Measurements from ENCODE around the gene BEND6.
"Not testable (repeated sequence)": the region's sequence is repeated elsewhere in the genome, so short reads cannot be mapped to it uniquely, and the experiment has no call there.

Gene BEND6

GRCh38 chr6:57004292-57004691 is 49.4 kb downstream of the BEND6 start:
- H3K4me3 ChIP-seq (IDR thresholded peaks at IDR 0.05; ENCODE audit: insufficient read depth, low read depth, low read length) = no peak overlapping the region
- H3K27ac ChIP-seq = no peak overlapping the region
- H3K79me2 ChIP-seq (ENCODE audit: insufficient read depth, low read depth) = no peaks in the 10 kb centered on the region
- no peaks in the 10 kb centered on the region for H3K36me3 ChIP-seq (ENCODE audit: insufficient read depth)
- H2AFZ ChIP-seq (ENCODE audit: low read depth) = no peak overlapping the region
- no peak overlapping the region for H3K4me2 ChIP-seq
- TF ChIP-seq, protein P1, sequence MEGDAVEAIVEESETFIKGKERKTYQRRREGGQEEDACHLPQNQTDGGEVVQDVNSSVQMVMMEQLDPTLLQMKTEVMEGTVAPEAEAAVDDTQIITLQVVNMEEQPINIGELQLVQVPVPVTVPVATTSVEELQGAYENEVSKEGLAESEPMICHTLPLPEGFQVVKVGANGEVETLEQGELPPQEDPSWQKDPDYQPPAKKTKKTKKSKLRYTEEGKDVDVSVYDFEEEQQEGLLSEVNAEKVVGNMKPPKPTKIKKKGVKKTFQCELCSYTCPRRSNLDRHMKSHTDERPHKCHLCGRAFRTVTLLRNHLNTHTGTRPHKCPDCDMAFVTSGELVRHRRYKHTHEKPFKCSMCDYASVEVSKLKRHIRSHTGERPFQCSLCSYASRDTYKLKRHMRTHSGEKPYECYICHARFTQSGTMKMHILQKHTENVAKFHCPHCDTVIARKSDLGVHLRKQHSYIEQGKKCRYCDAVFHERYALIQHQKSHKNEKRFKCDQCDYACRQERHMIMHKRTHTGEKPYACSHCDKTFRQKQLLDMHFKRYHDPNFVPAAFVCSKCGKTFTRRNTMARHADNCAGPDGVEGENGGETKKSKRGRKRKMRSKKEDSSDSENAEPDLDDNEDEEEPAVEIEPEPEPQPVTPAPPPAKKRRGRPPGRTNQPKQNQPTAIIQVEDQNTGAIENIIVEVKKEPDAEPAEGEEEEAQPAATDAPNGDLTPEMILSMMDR (conservative IDR thresholded peaks at IDR 0.05; ENCODE audit: low read depth, low read length) = no peak
- H3K4me1 ChIP-seq (ENCODE audit: low read depth, poor library complexity, severe bottlenecking) = peaks cover 18% of the 10 kb centered on the region
- no peak overlapping the region for H3K9ac ChIP-seq
- H4K20me1 ChIP-seq (ENCODE audit: insufficient read depth) = no peaks in the 10 kb centered on the region
- no peaks in the 10 kb centered on the region for H3K27me3 ChIP-seq (ENCODE audit: insufficient read depth, low read depth)

DNA sequence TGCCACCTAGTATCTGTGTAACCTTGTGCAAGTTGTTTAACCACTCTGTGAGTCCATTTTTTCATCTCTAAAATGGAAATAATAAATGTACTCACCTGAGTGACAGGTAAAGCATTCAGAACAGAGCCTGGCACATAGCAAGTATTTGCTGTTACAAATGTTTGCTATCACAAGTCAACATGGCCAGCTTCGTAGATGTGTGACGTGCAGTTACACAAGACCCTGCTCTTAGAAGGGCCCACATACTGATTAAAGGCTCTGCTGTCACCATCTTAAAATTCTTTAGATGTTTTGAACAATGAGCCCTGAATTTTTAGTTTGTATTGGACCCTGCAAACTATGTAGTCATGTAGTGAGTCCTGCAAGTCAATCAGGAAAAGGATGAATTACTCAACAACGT is 51.2 kb downstream of the BEND6 start:
- H3K36me3 ChIP-seq (ENCODE audit: insufficient read depth) = no peaks in the 10 kb centered on the region

GRCh38 chr6:57008069-57008468 is 53.2 kb downstream of the BEND6 start:
- not testable (repeated sequence) for H3K36me3 ChIP-seq (ENCODE audit: insufficient read depth); H3K4me1 ChIP-seq (ENCODE audit: low read depth, poor library complexity, severe bottlenecking); H3K4me2 ChIP-seq; H3K27ac ChIP-seq; H3K79me2 ChIP-seq (ENCODE audit: insufficient read depth, low read depth); H2AFZ ChIP-seq (ENCODE audit: low read depth); H4K20me1 ChIP-seq (ENCODE audit: insufficient read depth); H3K4me3 ChIP-seq (IDR thresholded peaks at IDR 0.05; ENCODE audit: insufficient read depth, low read depth, low read length); H3K9ac ChIP-seq; H3K27me3 ChIP-seq (ENCODE audit: insufficient read depth, low read depth)

More for the DNA sequence above, 51.2 kb downstream of the BEND6 start:
- no peak overlapping the region for H2AFZ ChIP-seq (ENCODE audit: low read depth)
- H3K79me2 ChIP-seq (ENCODE audit: insufficient read depth, low read depth) = no peaks in the 10 kb centered on the region
- no peaks in the 10 kb centered on the region for H3K27me3 ChIP-seq (ENCODE audit: insufficient read depth, low read depth)
- H3K4me2 ChIP-seq = no peak overlapping the region
- no peaks in the 10 kb centered on the region for H4K20me1 ChIP-seq (ENCODE audit: insufficient read depth)
- no peak overlapping the region for H3K27ac ChIP-seq
- TF ChIP-seq, protein P1 (conservative IDR thresholded peaks at IDR 0.05; ENCODE audit: low read depth, low read length) = no peak
- H3K9ac ChIP-seq = no peak overlapping the region
- H3K4me3 ChIP-seq (IDR thresholded peaks at IDR 0.05; ENCODE audit: insufficient read depth, low read depth, low read length) = no peak overlapping the region
- H3K4me1 ChIP-seq (ENCODE audit: low read depth, poor library complexity, severe bottlenecking) = peaks cover 13% of the 10 kb centered on the region

DNA sequence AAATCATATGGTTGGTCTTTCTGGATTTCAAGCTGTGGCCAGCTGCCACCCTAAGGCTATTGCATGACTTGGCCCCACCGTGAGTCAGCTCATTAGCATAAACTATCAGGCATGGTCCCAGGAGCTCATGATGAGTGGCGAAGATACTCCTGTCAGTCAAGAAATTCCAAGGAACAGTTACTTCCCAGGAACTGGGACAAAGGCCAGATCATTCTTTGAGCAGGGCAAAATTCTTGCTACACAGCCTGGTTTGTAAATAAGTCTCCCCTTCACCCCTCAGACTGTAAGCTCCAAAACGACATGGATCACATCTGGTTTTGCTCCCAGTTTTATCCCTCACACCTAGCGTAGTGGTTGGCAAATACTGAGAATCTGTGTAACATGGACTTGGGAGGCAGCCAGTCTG is 58.6 kb downstream of the BEND6 start:
- H3K4me1 ChIP-seq (ENCODE audit: low read depth, poor library complexity, severe bottlenecking) = peaks cover 5% of the 10 kb centered on the region

DNA sequence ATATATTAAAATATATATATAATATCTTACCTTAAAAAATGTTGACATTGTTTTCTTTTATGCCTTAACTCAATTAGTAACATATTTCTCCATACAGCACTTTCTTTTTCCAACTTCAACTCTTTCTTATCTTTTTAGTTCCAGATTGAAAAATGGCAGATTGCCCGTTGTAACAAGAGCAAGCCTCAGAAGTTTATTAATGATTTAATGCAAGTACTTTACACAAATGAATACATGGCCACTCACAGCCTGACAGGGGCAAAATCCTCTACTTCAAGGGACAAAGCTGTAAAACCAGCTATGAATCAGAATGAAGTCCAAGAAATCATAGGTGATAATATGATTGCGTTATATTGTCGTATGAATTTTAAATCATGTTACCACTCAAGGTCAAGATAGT is 62.2 kb downstream of the BEND6 start:
- H4K20me1 ChIP-seq (ENCODE audit: insufficient read depth) = no peaks in the 10 kb centered on the region
- H3K27ac ChIP-seq = no peak overlapping the region
- no peaks in the 10 kb centered on the region for H3K36me3 ChIP-seq (ENCODE audit: insufficient read depth)
- no peaks in the 10 kb centered on the region for H3K27me3 ChIP-seq (ENCODE audit: insufficient read depth, low read depth)
- no peaks in the 10 kb centered on the region for H3K79me2 ChIP-seq (ENCODE audit: insufficient read depth, low read depth)
- no peak overlapping the region for H3K9ac ChIP-seq
- no peak overlapping the region for H2AFZ ChIP-seq (ENCODE audit: low read depth)
- H3K4me2 ChIP-seq = no peak overlapping the region
- TF ChIP-seq, protein P1 (conservative IDR thresholded peaks at IDR 0.05; ENCODE audit: low read depth, low read length) = no peak
- H3K4me1 ChIP-seq (ENCODE audit: low read depth, poor library complexity, severe bottlenecking) = peaks cover 9% of the 10 kb centered on the region
- H3K4me3 ChIP-seq (IDR thresholded peaks at IDR 0.05; ENCODE audit: insufficient read depth, low read depth, low read length) = no peak overlapping the region

More for the DNA sequence above, 58.6 kb downstream of the BEND6 start:
- no peak overlapping the region for H3K9ac ChIP-seq
- no peak overlapping the region for H3K4me3 ChIP-seq (IDR thresholded peaks at IDR 0.05; ENCODE audit: insufficient read depth, low read depth, low read length)
- H4K20me1 ChIP-seq (ENCODE audit: insufficient read depth) = no peaks in the 10 kb centered on the region
- TF ChIP-seq, protein P1 (conservative IDR thresholded peaks at IDR 0.05; ENCODE audit: low read depth, low read length) = no peak
- H3K79me2 ChIP-seq (ENCODE audit: insufficient read depth, low read depth) = no peaks in the 10 kb centered on the region
- no peaks in the 10 kb centered on the region for H3K36me3 ChIP-seq (ENCODE audit: insufficient read depth)
- H3K4me2 ChIP-seq = no peak overlapping the region
- no peak overlapping the region for H2AFZ ChIP-seq (ENCODE audit: low read depth)
- no peaks in the 10 kb centered on the region for H3K27me3 ChIP-seq (ENCODE audit: insufficient read depth, low read depth)
- no peak overlapping the region for H3K27ac ChIP-seq
